Stimulated activated CD8-positive, alpha-beta memory T cell treated with anti-CD3 and anti-CD28 coated beads, Interleukin-7, amount 100 ng/mL, for 1 hour (primary cell): ENCODE measurements around the gene DCX.

ENCODE experiments used
- DNase-seq, 2 donors: peaks; one replicate each; pipeline ENCODE4 v3.0.0-alpha.2; 2020; ENCODE audit warnings: low read depth in 2 of 2

The DCX gene

GRCh38 chrX:111308039-111308438 lies 104.0 kb downstream of the DCX start:
- DNase-seq = no peak

DNA sequence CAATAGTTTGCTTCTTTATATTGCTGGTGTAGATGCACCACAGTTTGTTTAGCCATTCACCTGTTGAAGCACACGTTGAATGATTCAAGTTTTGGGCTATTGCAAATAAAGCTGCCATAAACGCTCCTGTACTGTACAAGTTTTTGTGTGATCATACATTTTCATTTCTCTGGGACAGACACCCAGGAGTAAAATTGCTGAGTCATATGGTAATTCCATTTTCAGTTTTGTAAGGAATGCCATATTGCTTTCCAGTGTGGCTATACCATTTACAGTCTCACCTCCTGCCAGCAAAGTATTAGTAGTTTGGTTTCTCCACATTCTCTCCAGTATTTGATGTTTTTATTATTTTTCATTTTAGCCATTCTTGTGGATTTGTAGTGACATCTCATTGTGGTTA lies 109.7 kb downstream of the DCX start:
- no peak for DNase-seq

DNA sequence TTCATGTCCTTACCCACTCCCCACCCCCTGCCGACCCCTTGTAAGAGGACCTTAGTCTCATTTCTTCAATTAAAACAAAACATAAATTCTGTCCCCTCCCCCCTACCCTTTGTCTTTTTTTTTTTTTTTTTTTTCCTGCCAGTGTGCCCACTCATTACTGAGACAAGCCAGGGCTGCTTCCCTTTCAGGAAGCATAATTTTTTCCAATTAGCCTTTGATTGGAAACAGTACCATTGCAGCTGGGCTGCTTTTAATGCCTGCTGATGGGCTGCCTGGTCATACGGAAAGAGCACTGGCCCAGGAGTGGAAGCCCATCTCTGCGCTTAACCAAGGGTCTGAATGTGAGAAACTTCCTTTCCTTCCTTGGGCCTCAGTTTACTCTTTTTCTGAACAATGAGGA lies 123.2 kb downstream of the DCX start:
- no peak for DNase-seq

DNA sequence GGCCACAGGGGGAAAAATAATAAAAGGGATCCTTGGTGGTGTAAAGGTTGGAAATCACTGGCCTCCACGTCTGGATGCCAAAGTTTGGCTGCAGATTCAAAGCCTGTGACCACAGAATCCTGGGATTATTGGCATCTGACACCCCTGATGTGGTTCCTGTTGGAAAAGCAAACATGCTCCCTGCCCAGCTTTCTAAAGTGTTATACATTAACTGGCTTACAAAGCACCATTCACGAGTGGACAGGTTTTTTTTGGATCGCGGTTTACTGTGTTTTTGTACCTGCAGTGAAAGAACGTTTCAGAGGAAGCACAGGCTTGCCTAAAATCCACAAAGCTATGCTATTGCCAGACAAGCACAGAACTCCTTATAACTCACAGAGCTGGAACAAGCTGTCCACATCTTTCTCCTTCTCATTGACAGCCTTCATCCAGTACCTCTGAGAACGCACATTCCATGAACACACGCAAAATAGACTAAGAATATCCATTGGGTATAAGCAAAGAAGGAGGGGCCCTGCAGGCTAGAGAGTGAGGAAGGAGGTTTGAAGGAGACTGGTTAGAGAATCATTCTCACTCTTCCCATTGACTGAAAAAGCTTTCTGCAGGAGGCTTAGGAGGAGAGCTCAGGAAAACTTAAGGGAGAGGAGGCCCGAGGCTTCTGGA lies 127.2 kb downstream of the DCX start:
- no peak for DNase-seq

GRCh38 chrX:111283446-111283845 lies 128.5 kb downstream of the DCX start:
- DNase-seq = no peak

- DNase-seq = no peak
Observed at GRCh38 chrX:111282991-111283390, 129.0 kb downstream of the DCX start.

GRCh38 chrX:111282139-111282538 lies 129.9 kb downstream of the DCX start:
- no peak for DNase-seq

GRCh38 chrX:111270339-111270738 lies 141.7 kb downstream of the DCX start, which contains the start of gene CAPN6:
Gene CAPN6, minus strand, starts transcription at chrX:111270483. Its CDS starts 6,547 bp downstream, at chrX:111263936.
- DNase-seq = no peak

DNA sequence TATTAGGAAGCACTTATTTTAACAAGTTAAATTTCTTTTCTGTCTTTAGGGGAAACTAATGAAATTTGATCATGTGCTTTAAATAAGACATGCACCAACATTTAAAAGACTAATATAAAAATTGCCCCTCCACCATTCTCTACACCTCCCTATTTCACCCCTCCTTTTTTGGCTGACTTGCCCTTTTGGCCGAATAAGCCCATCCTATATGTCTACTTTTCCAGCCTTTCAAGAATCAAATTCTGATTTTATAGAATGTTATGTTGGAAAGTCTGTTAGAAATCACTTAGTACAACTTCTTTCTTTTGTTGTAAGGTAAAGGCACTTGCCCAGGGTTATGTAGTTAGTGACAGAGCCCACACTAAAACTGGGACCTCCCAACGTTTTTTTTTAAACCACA lies 143.5 kb downstream of the DCX start:
- DNase-seq = no peak

- no peak for DNase-seq
Observed at GRCh38 chrX:111265486-111265885, 146.5 kb downstream of the DCX start.

- DNase-seq = no peak
Observed at GRCh38 chrX:111264385-111264784, 147.6 kb downstream of the DCX start.

GRCh38 chrX:111262086-111262485 lies 149.9 kb downstream of the DCX start:
- DNase-seq = no peak

- no peak for DNase-seq
Observed at GRCh38 chrX:111260451-111260850, 151.5 kb downstream of the DCX start.

- DNase-seq = no peak
Observed at GRCh38 chrX:111259559-111259958, 152.4 kb downstream of the DCX start.

DNA sequence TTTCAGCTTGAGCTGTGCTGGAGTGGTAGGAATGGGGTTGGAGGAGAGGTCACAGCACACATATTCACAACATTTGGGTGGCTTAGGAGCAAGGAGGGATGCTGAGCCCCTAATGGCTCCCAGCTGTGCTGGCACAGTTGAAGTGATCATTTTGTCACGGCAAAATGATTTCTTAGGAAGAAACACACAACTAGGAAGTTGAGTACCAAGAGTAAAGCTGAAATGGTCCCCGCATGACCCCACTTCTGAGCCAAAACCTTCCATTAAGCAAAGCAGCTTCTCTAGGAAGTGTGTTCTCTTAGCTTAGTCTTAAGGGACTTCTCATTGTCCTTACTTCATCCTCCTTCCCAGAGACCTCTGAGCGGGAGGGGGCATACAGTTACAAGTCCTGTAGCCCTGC lies 154.3 kb downstream of the DCX start:
- no peak for DNase-seq

DNA sequence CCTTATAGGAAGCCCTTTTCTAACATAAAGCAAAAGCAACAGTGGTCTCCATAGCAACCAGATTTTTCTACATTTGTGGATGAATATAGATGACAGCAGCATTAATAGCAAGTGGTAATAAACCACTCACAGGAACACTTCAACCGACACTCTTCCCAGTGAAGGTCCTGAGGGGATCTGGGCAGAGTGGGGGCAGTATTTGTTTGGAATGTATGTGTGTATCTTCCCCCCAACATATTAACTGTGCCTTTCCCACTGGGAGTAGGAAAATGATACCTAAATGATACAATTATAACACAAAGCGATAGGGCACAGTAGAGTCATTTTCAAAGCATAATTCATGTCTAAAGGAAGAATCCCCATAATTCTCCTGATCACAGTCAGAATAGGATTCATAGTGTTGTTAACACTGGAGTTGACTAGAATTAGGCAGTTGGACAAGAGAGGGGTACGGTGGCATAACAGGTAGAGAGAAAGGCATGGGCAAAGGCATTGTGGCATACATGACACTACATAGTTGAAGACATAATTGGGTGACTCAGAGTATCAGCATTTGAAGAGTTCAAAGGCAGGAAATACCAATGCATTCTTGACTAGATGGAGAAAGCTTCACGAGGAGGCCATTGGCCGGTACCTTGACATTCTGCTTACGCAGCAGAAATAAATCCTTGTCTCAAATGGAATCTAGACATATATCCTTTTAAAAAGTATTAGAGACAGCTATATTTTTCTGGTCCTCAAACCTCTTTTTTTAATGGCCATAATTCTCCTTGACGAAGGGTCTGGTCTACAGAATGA lies 156.9 kb downstream of the DCX start:
- DNase-seq = no peak

- DNase-seq = no peak
Observed at GRCh38 chrX:111244235-111244750, 167.7 kb downstream of the DCX start.
